ENCODE results near the gene CYP24A1. TPM values are rescaled to one million over a fixed set of nuclear protein-coding genes. Genes with fewer than 3 reads are reported as not detected.

CYP24A1 gene
- total and polyA plus RNA-seq, 2 of the 8 experiments (the other 6 are each of a cell fraction or from before 2014, with no cell fraction given): not detected

GRCh38 chr20:54110457-54110856 lies 63.3 kb downstream of the CYP24A1 start:
- H3K4me3 ChIP-seq (ENCODE audit: extremely low read depth in 1 of 4, insufficient read depth in 2 of 4, low read depth in 3 of 4, low read length in 4 of 4): no peak overlapping the region
- H3K23me2 ChIP-seq (ENCODE audit: low read depth, low read length): no peaks in the 10 kb centered on the region; the same call in 1 of the 2 replicates
- H2AFZ ChIP-seq (ENCODE audit: low read length): no peak overlapping the region
- no peak overlapping the region for H4K5ac ChIP-seq (ENCODE audit: insufficient read length, low read depth, low read length)
- no peak overlapping the region for H3K23ac ChIP-seq (ENCODE audit: insufficient read length)
- H3K4me1 ChIP-seq (replicated peaks in 1 of 4; ENCODE audit: control insufficient read depth in 3 of 4, insufficient read depth in 4 of 4, low read length in 3 of 4): no peaks in the 10 kb centered on the region
- no peak overlapping the region for H3K18ac ChIP-seq (ENCODE audit: extremely low read depth, low read length)
- no peaks in the 10 kb centered on the region for H3K79me1 ChIP-seq (ENCODE audit: low read depth, low read length)
- H3K36me3 ChIP-seq (ENCODE audit: control insufficient read depth in 2 of 4, insufficient read depth in 4 of 4, low read length in 3 of 4): no peaks in the 10 kb centered on the region
- H3K56ac ChIP-seq (replicated peaks; ENCODE audit: insufficient read length, low read depth, low read length): no peak overlapping the region
- FAIRE-seq: no peak
- no peak overlapping the region for H3K27ac ChIP-seq (ENCODE audit: low read depth, low read length)
- no peaks in the 10 kb centered on the region for H3K27me3 ChIP-seq (replicated peaks in 1 of 4; ENCODE audit: control insufficient read depth in 3 of 4, extremely low read depth in 1 of 4, insufficient read depth in 3 of 4, low read length in 3 of 4)
- no peak overlapping the region for H2BK120ac ChIP-seq (replicated peaks; ENCODE audit: low read depth, low read length)
- no peak overlapping the region for H3K14ac ChIP-seq (ENCODE audit: insufficient read length)
- WGBS, 2 experiments (ENCODE audit: extremely low coverage in 1 of 2, insufficient coverage in 1 of 2, insufficient read length in 1 of 2, insufficient replicate concordance in 2 of 2, low coverage in 1 of 2, low lambda C conversion rate in 2 of 2, missing lambda C conversion rate in 1 of 2): 80% methylated on average over 3 of the region's 3 CpGs; no CpG with 5 or more reads in 1 of the 2 experiments
- H4K91ac ChIP-seq (replicated peaks; ENCODE audit: insufficient read length, low read length): no peak overlapping the region
- no peak overlapping the region for H2AK5ac ChIP-seq (ENCODE audit: low read depth, low read length)
- H2BK12ac ChIP-seq (ENCODE audit: low read depth, low read length): no peak overlapping the region
- no peak overlapping the region for H3K4ac ChIP-seq (replicated peaks; ENCODE audit: insufficient read length, low read depth, low read length)
- TF ChIP-seq KDM1A (IDR thresholded peaks at IDR 0.05; ENCODE audit: borderline replicate concordance, low read length) (no peak), CBX8 (IDR thresholded peaks at IDR 0.05; ENCODE audit: borderline replicate concordance, low read depth, low read length) (no peak), TEAD4 (IDR thresholded peaks at IDR 0.05; ENCODE audit: low read depth, low read length) (no peak), RFX5 (IDR thresholded peaks at IDR 0.05; ENCODE audit: borderline replicate concordance, low read depth, low read length) (no peak), BACH1 (IDR thresholded peaks at IDR 0.05; ENCODE audit: low read length) (no peak), CBX5 (IDR thresholded peaks at IDR 0.05; ENCODE audit: low read depth, low read length) (no peak), KDM4A (IDR thresholded peaks at IDR 0.05; ENCODE audit: low read depth, low read length, severe bottlenecking) (no peak), FOSL1 (IDR thresholded peaks at IDR 0.05; ENCODE audit: insufficient read depth, low read depth, low read length) (no peak), MAFK (IDR thresholded peaks at IDR 0.05; ENCODE audit: low read depth, low read length) (no peak), GTF2F1 (IDR thresholded peaks at IDR 0.05; ENCODE audit: borderline replicate concordance, low read depth, low read length) (no peak), NANOG (IDR thresholded peaks at IDR 0.05; ENCODE audit: insufficient read depth, low read depth, low read length, poor library complexity, severe bottlenecking) (no peak), SRF (IDR thresholded peaks at IDR 0.05; ENCODE audit: low read depth, low read length) (no peak)
- H4K8ac ChIP-seq (ENCODE audit: extremely low read depth, insufficient read depth, low read length): no peak overlapping the region
- POLR2A ChIA-PET (ENCODE audit: partially characterized antibody): no interaction called here
- H3K9ac ChIP-seq (replicated peaks in 1 of 4; ENCODE audit: extremely low read depth in 1 of 4, low read depth in 3 of 4, low read length in 3 of 4): no peak overlapping the region
- H2BK15ac ChIP-seq (ENCODE audit: low read length): no peak overlapping the region
- no peak for DNase-seq (ENCODE audit: low read depth in 1 of 2, low spot score in 2 of 2)
- no peaks in the 10 kb centered on the region for H4K20me1 ChIP-seq (replicated peaks in 1 of 2; ENCODE audit: control insufficient read depth in 1 of 2, insufficient read depth in 2 of 2, low read length in 2 of 2)
- no peak overlapping the region for H2BK20ac ChIP-seq (ENCODE audit: low read length)
- H3K4me2 ChIP-seq (ENCODE audit: insufficient read depth in 1 of 2, low read depth in 2 of 2, low read length in 2 of 2): no peak overlapping the region
- CTCF ChIA-PET (ENCODE audit: partially characterized antibody): interaction anchor here (0.7 to 2.4 kb wide), 5 partner anchors 13 to 88 kb away, joined by 4 to 17 read pairs (median 4); no protein-coding TSS in a partner anchor
- H3K79me2 ChIP-seq (ENCODE audit: control insufficient read depth in 1 of 2, insufficient read depth in 2 of 2, low read length in 2 of 2): no peaks in the 10 kb centered on the region
- no peak overlapping the region for H2BK5ac ChIP-seq (ENCODE audit: low read depth, low read length)
- no peaks in the 10 kb centered on the region for H3K9me3 ChIP-seq (ENCODE audit: insufficient read depth in 2 of 2, low read depth in 1 of 2, low read length in 1 of 2)
